A673 (cell line): ENCODE data around the gene BNIPL. TPM values are rescaled to one million over a fixed set of nuclear protein-coding genes. Genes with fewer than 3 reads are reported as not detected.

Experiments used
- BruUV-seq: library from RNA; stranded (reverse); fragments of 400-500 nt; replicated peaks from 2 replicates; lab custom pipeline; 2021; lab: Mats Ljungman, UMichigan
- CTCF ChIA-PET: fragments of 300-600 bp; sonication (Branson Sonifier 250); formaldehyde crosslinking; loops from one replicate; lab custom pipeline; 2022; ENCODE audit warnings: antibody characterized with exemption; lab: Charles Lee
- POLR2A ChIA-PET: fragments of 300-600 bp; sonication (Branson Sonifier 250); formaldehyde crosslinking; loops from one replicate; lab custom pipeline; 2022; ENCODE audit warnings: antibody characterized with exemption; ENCODE audit not compliant: low non-redundant PET; lab: Charles Lee
- DNase-seq: peaks from one replicate; pipeline ENCODE4 v3.0.0-alpha.2; 2015; ENCODE audit warnings: low spot score
- H3K27ac ChIP-seq: fragments of 200-600 bp; sonication (generic); 2 replicates; pipeline ENCODE4 v1.5.1; 2016; ENCODE audit warnings: mixed run types, low read depth, mild to moderate bottlenecking, mixed read lengths, antibody characterized with exemption, low read length; ENCODE audit not compliant: poor library complexity, severe bottlenecking
- H3K27me3 ChIP-seq: fragments of 200-600 bp; sonication (generic); replicated peaks from 2 replicates; pipeline ENCODE4 v1.6.1; 2017; ENCODE audit warnings: mixed run types, low read depth, mild to moderate bottlenecking, mixed read lengths, antibody characterized with exemption, low read length; ENCODE audit not compliant: insufficient read depth, poor library complexity
- H3K36me3 ChIP-seq: fragments of 200-600 bp; sonication (generic); 2 replicates; pipeline ENCODE4 v1.6.1; 2016; ENCODE audit warnings: mixed run types, mild to moderate bottlenecking, mixed read lengths, antibody characterized with exemption, low read length; ENCODE audit not compliant: insufficient read depth, poor library complexity, severe bottlenecking
- H3K4me1 ChIP-seq: fragments of 200-600 bp; sonication (generic); 2 replicates; pipeline ENCODE4 v1.6.1; 2017; ENCODE audit warnings: mixed run types, mild to moderate bottlenecking, mixed read lengths, antibody characterized with exemption, low read length; ENCODE audit not compliant: insufficient read depth, poor library complexity, severe bottlenecking
- H3K4me3 ChIP-seq: fragments of 200-600 bp; sonication (generic); 2 replicates; pipeline ENCODE4 v1.5.1; 2016; ENCODE audit warnings: low read depth, mixed run types, mild to moderate bottlenecking, mixed read lengths, low read length; ENCODE audit not compliant: poor library complexity, severe bottlenecking
- H3K9me3 ChIP-seq: fragments of 200-600 bp; sonication (generic); 2 replicates; pipeline ENCODE4 v1.6.1; 2016; ENCODE audit warnings: mixed run types, low read depth, mild to moderate bottlenecking, mixed read lengths, antibody characterized with exemption, low read length; ENCODE audit not compliant: poor library complexity, severe bottlenecking
- EZH2 ChIP-seq: fragments of 200-600 bp; sonication (generic); IDR thresholded peaks from 2 replicates; pipeline ENCODE4 v1.6.1; 2017; ENCODE audit warnings: borderline replicate concordance, low read depth, mild to moderate bottlenecking, mixed read lengths, antibody characterized with exemption, low read length; ENCODE audit not compliant: poor library complexity, severe bottlenecking
- intact Hi-C: fragments of 100-400 bp; cut with micrococcal nuclease; formaldehyde crosslinking; loops from one replicate; pipeline ENCODE4 v1.10.0; 2022; ENCODE audit not compliant: unreplicated experiment
- total RNA-seq: library from RNA; stranded (reverse); gene quantifications from 2 replicates; pipeline ENCODE4 v1.2.3, GENCODE V29; 2021
- TF ChIP-seq, protein P1 (sequence below): fragments of 300-800, 200-600 bp; sonication (generic); conservative IDR thresholded peaks from 2 replicates; pipeline ENCODE4 v1.5.1; 2017; ENCODE audit warnings: low read depth, mild to moderate bottlenecking, antibody characterized with exemption, low read length, moderate library complexity, mixed read lengths

The BNIPL gene
- total RNA-seq, 1 experiment from 2014 or later = 3.5 TPM

DNA sequence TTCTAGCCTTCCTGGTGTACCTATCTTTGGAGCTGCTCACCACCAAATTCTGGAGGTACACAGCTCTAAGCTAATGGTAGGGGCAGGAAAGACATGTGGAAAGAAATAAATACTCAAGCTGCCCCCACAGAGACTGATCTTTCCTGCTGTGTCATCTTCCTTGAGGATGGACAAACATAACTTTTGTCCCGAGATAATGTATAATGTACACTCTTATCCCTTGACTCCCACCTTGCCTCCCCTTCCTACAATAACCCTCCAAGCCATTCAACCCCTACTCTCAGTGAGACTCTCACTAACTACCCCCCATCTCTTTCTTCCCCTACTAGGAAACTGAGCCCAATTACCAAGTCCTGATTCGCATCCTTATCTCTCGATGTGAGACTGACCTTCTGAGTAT, 42.1 kb upstream of the BNIPL start:
- CTCF ChIA-PET = interaction anchor here (0.7 kb wide), 1 partner anchor 205 kb away, joined by 4 read pairs; no protein-coding TSS in a partner anchor

DNA sequence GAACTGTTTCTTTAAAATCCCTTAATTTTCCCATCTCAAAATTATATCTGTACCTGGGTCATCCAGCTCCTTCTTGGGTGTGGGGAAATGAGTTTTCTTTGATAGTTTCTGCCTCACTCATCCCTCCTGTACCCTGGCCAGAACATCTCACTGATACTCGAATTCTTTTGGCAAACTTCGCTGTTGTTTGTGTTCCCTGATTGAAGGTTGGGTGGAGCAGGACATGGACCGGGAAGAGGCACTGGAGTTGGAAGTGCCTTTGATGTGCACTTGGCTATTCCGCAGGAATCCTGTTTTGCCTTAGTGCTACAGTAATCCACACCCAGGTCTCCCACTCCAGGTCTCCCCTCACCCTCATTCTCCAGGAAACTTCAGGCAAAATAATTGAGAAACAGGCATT, 40.9 kb upstream of the BNIPL start:
- no peaks in the 10 kb centered on the region for H3K27me3 ChIP-seq
- no peak for DNase-seq
- no peaks in the 10 kb centered on the region for H3K4me1 ChIP-seq
- H3K36me3 ChIP-seq = peaks cover 2% of the 10 kb centered on the region
- ChIA-PET CTCF (interaction anchor here (0.6 to 3.3 kb wide), 4 partner anchors 10 to 773 kb away, joined by 3 to 26 read pairs (median 5); partner anchors contain the start of gene MINDY1), POLR2A (interaction anchor here (1.2 kb wide), 1 partner anchor 11 kb away, joined by 3 read pairs; the partner anchor contains the start of gene MINDY1)
- no TSS peak for BruUV-seq
- H3K4me3 ChIP-seq = no peak overlapping the region
- H3K27ac ChIP-seq = no peak overlapping the region
- no peak for TF ChIP-seq EZH2
- TF ChIP-seq, protein P1, sequence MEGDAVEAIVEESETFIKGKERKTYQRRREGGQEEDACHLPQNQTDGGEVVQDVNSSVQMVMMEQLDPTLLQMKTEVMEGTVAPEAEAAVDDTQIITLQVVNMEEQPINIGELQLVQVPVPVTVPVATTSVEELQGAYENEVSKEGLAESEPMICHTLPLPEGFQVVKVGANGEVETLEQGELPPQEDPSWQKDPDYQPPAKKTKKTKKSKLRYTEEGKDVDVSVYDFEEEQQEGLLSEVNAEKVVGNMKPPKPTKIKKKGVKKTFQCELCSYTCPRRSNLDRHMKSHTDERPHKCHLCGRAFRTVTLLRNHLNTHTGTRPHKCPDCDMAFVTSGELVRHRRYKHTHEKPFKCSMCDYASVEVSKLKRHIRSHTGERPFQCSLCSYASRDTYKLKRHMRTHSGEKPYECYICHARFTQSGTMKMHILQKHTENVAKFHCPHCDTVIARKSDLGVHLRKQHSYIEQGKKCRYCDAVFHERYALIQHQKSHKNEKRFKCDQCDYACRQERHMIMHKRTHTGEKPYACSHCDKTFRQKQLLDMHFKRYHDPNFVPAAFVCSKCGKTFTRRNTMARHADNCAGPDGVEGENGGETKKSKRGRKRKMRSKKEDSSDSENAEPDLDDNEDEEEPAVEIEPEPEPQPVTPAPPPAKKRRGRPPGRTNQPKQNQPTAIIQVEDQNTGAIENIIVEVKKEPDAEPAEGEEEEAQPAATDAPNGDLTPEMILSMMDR = no peak
- intact Hi-C loops = loop anchor here (5.0 to 10.0 kb wide), 2 partner anchors 521 to 738 kb away; partner anchors contain the start of gene CA14
- no peaks in the 10 kb centered on the region for H3K9me3 ChIP-seq

More for the DNA sequence above, 42.1 kb upstream of the BNIPL start:
- H3K4me3 ChIP-seq = no peak overlapping the region
- no TSS peak for BruUV-seq
- intact Hi-C loops = loop anchor here (10.0 kb wide), 1 partner anchor 519 kb away; no protein-coding TSS in a partner anchor
- TF ChIP-seq, protein P1 = no peak
- TF ChIP-seq EZH2 = no peak
- no peak overlapping the region for H3K27ac ChIP-seq
- H3K27me3 ChIP-seq = no peaks in the 10 kb centered on the region
- peaks cover 2% of the 10 kb centered on the region for H3K36me3 ChIP-seq
- no peaks in the 10 kb centered on the region for H3K9me3 ChIP-seq
- DNase-seq = no peak
- no peaks in the 10 kb centered on the region for H3K4me1 ChIP-seq
- POLR2A ChIA-PET = no interaction called here

DNA sequence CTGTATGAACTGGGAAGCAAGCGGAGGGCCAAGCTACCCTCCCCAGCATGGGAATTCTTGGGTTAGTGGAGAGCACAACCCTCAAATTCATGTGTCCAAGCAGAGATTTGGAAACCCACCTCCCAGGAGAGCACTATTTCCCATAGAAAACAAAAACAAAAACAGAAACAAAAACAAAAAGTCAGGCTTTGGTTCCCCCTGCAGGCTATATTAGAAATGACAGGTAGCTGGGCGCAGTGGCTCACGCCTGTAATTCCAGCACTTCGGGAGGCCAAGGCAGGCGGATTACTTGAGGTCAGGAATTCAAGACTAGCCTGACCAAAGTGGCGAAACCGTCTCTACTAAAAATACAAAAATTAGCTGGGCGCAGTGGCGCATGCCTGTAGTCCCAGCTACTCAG, 40.5 kb upstream of the BNIPL start:
- Histone ChIP-seq H3K27me3 (no peaks in the 10 kb centered on the region), H3K4me3 (no peak overlapping the region), H3K4me1 (no peaks in the 10 kb centered on the region), H3K36me3 (peaks cover 2% of the 10 kb centered on the region), H3K27ac (no peak overlapping the region), H3K9me3 (no peaks in the 10 kb centered on the region)
- ChIA-PET CTCF (interaction anchor here (0.6 to 3.3 kb wide), 6 partner anchors 10 to 773 kb away, joined by 3 to 26 read pairs (median 4); partner anchors contain the start of genes ANXA9 and MINDY1), POLR2A (interaction anchor here (1.2 kb wide), 1 partner anchor 11 kb away, joined by 3 read pairs; the partner anchor contains the start of gene MINDY1)
- TF ChIP-seq EZH2 = no peak
- TF ChIP-seq, protein P1 = peak; percentile 75
- intact Hi-C loops = loop anchor here (5.0 to 10.0 kb wide), 2 partner anchors 521 to 739 kb away; partner anchors contain the start of gene CA14
- BruUV-seq = no TSS peak
- DNase-seq = peak; percentile 31
